CMK (cell line): Measurements from ENCODE around the gene TBC1D2B.
"Not testable (repeated sequence)": the region's sequence is repeated elsewhere in the genome, so short reads cannot be mapped to it uniquely, and the experiment has no call there.

Experiments used
- DNase-seq: peaks from one replicate; pipeline ENCODE4 v3.0.0-alpha.2; 2010; ENCODE audit warnings: low read depth

TBC1D2B gene

DNA sequence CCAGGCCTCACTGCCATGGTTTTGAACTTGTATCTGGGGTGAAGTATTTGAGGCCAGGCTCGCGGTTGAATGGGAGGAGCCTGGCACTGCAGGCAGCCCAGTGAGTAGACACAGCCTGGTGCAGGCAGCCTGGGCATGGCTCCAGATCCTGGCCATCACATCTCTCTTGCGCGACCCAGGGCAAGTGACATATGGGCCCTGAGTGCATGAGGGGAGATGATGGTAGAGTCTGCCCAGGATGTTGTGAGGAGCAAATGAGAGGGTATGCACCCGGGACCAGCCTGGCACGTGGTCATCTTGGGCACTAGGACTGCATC lies 103.5 kb downstream of the TBC1D2B start:
- DNase-seq = no peak

DNA sequence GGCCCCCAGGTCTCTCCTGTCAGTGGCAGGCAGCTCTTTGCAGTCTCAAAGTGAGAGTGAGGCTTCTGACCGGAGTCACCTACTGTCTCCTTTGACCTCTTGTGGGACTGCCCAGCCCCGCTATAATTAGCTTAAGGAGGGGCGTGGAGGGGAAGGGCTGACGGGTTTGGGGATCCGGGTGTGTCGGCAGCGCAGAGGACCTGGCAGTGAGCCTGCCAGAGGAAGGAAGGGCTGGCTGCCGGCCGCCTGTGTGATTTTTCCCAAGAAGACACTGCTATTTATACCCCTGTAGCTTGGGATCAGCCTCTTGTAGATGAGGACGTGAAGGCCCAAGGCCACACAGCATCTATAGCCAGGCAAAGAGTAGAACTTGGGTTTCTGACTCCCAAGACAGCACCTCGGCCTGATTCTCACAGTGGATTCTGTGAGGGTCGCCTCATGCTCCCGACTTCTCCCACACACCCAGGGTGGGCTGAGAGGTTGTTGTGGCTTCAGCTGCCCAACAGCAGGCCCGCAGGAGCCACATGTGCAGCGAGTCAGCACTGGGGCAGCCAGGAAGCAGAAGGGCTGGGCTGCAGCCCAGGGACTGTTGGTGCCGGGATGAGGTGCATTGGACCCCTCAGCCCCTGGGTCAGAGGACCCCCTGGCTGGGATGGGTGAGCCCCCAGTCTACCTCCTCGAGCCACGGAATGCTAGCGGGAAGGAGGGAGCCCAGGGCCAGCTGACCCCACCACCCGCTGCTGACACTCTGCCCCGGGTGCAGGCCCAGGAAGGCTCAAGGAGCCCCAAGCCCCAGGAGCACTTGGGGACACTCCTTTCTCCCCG lies 104.0 kb downstream of the TBC1D2B start:
- not testable (repeated sequence) for DNase-seq

DNA sequence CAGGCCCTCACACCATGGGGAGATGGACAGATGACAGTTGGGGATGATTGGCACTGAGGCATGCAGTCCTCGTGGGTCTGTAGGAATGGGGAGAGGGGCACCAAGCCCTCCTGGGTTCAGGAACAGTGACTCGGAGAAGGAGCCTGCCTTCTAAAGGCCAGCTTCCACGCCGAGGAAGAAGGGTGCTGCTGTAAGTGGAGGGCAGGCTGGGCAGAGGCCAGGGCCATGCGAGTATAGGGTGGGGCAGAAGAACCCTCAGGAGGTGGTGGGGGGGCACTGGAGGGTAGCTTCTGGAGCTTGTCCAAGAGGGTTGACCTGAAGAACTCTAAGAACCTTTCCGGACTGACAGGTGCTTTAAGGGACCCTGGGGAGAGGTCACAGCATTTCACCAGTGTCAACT lies 104.8 kb downstream of the TBC1D2B start:
- DNase-seq = not testable (repeated sequence)

DNA sequence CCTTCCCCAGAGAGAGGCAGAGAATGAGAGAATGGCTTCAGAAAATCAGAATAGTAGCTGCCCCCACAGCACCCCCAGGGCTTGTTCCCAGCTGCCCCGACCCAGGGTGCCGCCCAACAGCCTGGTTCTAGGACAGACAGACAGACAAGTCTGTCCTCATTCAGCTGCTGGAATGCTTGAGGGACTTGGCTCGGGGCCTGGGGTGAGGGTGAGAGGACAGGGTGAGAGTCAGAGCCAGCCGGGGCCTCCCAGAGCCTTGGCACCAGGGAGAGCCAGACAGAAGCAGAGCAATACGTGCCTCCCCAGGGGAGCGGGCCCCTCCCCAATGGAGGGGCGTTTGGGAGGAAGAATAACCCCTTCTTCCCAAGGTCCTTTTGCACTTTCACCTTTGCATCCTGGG lies 105.6 kb downstream of the TBC1D2B start:
- DNase-seq = not testable (repeated sequence)

GRCh38 chr15:77970813-77971360 lies 106.6 kb downstream of the TBC1D2B start:
- DNase-seq = not testable (repeated sequence)

- no peak for DNase-seq
These were observed 108.5 kb downstream of the TBC1D2B start for GRCh38 chr15:77969055-77969454.

- DNase-seq = no peak
These were observed 109.7 kb downstream of the TBC1D2B start for GRCh38 chr15:77967798-77968197.

GRCh38 chr15:77967235-77967615 lies 110.3 kb downstream of the TBC1D2B start:
- not testable (repeated sequence) for DNase-seq

DNA sequence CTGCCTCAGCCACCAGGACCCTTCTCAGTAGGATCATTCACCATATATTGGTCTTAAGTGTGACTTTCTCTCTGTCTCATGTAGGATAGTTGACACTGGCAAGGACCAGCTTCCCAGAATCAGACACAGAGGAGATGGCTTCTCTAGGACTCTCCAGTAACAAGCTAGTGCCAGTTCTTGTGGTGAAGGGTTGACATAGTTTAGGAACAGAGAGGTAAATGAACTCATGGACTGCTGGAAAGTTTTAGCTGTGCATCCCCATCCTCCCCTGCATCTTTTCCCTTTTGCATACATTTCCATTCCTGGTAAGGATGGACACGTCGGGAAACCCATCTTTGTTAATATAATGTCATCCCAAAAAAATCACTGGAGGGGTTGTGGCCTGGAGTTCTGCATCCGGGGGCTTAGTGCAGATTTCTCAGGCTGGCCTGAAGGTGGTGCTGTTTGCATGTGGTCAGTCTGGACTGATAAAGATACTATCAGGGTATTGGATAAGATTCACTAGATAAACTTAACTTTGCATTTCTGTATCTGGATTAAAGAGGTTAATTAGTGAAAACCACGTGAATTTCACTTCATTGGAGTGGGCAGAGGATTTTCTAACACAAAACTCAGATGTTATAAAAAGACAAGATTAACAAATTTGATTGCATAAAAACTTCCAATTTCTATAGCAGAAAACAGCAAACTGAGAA lies 110.8 kb downstream of the TBC1D2B start:
- DNase-seq = no peak

- no peak for DNase-seq
These were observed 113.3 kb downstream of the TBC1D2B start for GRCh38 chr15:77964193-77964592.

- DNase-seq = peak; percentile 52
These were observed 118.1 kb downstream of the TBC1D2B start for GRCh38 chr15:77959432-77959879.

DNA sequence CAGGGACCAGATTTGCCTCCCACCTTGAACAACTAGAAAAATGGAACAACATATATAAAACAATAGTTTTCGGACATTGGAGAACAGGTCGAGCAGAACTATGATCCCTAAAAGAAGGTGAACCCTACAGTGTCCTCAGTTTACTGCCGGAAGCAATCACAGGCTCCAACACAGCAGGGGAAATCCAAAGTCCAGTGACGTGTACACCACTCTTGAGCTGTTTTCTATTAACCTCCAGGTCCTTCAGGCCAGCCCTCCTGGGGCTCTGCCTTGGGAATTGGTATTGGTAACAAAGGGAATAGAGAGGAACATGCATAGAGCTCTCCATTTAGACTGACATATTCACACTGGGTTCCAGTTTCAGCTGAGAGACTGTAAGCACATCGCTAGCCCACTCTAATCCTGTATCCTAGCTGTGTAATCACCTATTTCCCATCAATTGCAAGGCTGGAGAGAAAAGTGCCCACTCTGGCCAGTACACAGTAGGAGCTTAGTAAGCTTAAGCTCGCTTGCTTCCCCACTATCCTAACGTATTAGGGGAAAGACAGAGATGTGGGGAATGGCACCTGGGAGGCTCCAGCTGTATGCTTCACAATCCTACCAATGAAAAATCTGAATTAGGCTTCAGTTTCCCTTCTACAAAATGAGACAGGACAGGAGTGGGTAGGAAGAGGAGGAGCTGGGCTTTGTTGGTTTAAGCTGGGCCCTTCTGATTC lies 118.6 kb downstream of the TBC1D2B start:
- not testable (repeated sequence) for DNase-seq

DNA sequence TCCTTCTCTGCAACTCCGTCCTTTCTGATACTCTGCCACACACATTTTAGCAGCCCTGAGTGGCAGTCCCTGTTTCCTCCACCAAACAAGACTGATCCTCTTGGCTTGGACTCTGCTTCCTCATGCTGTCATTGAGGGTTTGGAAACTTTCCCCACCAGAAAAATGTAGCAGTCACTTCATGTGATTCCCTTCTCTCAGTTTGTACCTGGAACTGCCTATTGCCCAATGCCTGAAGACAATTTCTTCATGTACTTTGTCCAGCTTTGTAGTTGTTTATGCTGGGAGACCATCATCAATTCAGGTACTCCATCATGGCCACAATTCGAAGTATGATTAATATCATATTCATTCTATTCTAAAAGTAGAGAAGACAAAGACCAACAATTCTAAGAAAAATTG lies 119.5 kb downstream of the TBC1D2B start:
- not testable (repeated sequence) for DNase-seq

GRCh38 chr15:77953926-77954325 lies 123.6 kb downstream of the TBC1D2B start:
- DNase-seq = not testable (repeated sequence)

DNA sequence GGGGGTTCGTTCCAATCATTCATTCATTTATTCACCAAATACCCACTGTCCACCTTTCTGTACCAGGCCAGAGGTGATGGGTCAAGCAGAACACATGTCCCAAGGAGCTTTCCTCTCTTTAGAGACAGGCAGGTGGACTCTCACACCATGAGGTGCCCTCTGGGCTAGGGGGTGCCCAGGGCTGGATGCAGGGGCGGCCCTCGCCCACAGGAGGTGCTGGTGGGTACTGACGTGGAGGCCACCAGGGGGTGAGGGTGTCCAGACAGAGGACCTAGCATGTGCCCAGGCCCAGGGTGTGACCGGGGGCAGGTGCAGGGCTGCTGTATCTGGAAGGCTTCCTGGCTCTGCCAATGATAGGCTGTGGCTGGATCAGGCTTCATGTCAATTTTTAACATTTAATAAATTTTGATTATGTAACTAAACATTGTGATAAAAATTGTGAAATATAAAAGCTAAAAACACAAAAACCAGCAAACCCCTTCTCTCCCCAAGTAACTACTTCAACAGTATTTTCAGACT lies 124.5 kb downstream of the TBC1D2B start:
- DNase-seq = not testable (repeated sequence)

DNA sequence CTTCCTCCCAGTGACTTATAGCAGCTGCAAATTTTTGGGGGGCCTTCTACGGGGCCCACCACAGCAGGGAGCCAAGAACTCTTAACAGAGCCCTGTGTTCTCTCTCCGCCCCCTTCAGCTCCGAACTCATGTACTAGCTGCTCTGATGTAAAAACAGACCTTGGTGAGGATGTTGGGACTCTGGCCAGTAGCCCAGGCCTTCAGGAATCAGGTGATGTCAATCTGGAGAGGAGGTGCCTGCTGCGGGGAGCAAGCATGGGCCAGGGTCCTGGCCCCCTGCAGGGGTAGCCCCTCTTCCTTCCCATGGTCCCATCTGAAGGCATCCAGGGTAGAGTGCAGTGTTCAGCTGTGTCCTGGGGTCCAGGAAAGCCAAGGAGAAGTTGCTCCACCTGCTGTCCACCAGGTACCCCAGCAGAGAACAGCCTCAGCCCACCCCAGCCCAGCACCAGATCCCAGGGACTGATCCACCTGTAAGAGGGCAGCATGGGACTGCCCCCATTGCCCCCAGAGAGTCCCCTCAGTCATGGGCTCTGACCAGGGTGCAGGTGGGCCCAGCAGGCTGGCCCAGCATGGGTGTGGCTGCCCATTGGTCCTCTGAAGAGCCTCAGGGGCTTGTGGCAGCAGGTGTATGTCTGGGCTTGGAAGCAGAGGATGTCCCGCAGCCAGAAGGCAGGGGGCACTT lies 126.3 kb downstream of the TBC1D2B start:
- not testable (repeated sequence) for DNase-seq

- not testable (repeated sequence) for DNase-seq
These were observed 127.0 kb downstream of the TBC1D2B start for GRCh38 chr15:77950470-77950869.

- no peak for DNase-seq
These were observed 131.9 kb downstream of the TBC1D2B start for GRCh38 chr15:77945566-77945965.
